ENCODE results near the gene SLC26A1.

The SLC26A1 gene

DNA sequence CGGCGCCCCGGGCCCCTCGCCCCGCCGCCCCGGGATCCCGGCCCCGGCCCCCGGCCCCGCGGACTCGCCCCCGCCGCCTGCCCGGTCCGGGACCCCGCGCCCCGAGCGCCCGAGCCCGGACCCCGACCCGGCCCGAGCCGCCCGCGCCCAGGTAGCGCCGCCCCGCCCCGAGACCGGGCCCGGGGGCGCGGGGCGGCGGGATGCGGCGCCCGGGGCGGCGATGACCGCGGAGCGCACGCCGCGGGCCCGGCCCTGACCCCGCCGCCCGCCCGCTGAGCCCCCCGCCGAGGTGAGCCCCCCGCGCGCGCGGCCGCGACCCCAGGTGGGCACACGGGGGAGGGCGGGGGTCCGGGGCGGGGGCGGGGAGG is 18.4 kb upstream of the SLC26A1 start:
- H3K27ac ChIP-seq (ENCODE audit: low read length, poor library complexity, severe bottlenecking): no peak overlapping the region
- no peak overlapping the region for H3K14ac ChIP-seq (ENCODE audit: low read length in 2 of 2)
- H3K23ac ChIP-seq (ENCODE audit: low read length in 2 of 2): no peak overlapping the region
- no peak overlapping the region for H3K18ac ChIP-seq (ENCODE audit: low read depth in 1 of 2, low read length in 2 of 2)
- no peak overlapping the region for H4K91ac ChIP-seq (ENCODE audit: low read length)
- H2AFZ ChIP-seq (ENCODE audit: low read depth, low read length): no peak overlapping the region
- H3K4me2 ChIP-seq (ENCODE audit: low read length, poor library complexity, severe bottlenecking): no peak overlapping the region
- no peak overlapping the region for H4K8ac ChIP-seq (ENCODE audit: low read length)
- H3K4me3 ChIP-seq (ENCODE audit: insufficient read depth in 1 of 2, low read depth in 1 of 2, low read length in 2 of 2): peak overlapping the region in 1 of 2 experiments; percentile 73
- no peak overlapping the region for H2BK15ac ChIP-seq (ENCODE audit: low read depth, poor library complexity, severe bottlenecking)
- H3K4ac ChIP-seq (ENCODE audit: low read depth in 1 of 2, low read length in 2 of 2): no peak overlapping the region
- peaks cover 22 to 24% of the 10 kb centered on the region in 2 experiments for H3K27me3 ChIP-seq (ENCODE audit: control insufficient read depth in 1 of 2, insufficient read depth in 1 of 2, low read length in 2 of 2)
- no peak overlapping the region for H2BK12ac ChIP-seq (ENCODE audit: low read length in 2 of 2)
- H3K9me3 ChIP-seq (ENCODE audit: control insufficient read depth, low read length): peaks cover 4% of the 10 kb centered on the region
- H3K79me1 ChIP-seq (replicated peaks; ENCODE audit: low read length, poor library complexity, severe bottlenecking): peaks cover 36% of the 10 kb centered on the region
- peaks cover 3 to 43% of the 10 kb centered on the region in 2 experiments for H3K36me3 ChIP-seq (ENCODE audit: control insufficient read depth in 1 of 2, insufficient read depth in 2 of 2, low read depth in 1 of 2, low read length in 2 of 2)
- peak overlapping the region; percentile 92 for H2BK120ac ChIP-seq (ENCODE audit: low read depth, low read length)
- no peak overlapping the region for H2BK5ac ChIP-seq (ENCODE audit: low read depth, low read length, poor library complexity, severe bottlenecking)
- H3K9ac ChIP-seq (ENCODE audit: low read length): no peak overlapping the region
- DNase-seq: no peak
- 0% methylated on average over 19 of the region's 69 CpGs for WGBS
- H2AK5ac ChIP-seq (ENCODE audit: low read length, severe bottlenecking): no peak overlapping the region
- H3K4me1 ChIP-seq (ENCODE audit: control insufficient read depth, insufficient read depth, low read depth, low read length): peaks cover 59% of the 10 kb centered on the region

DNA sequence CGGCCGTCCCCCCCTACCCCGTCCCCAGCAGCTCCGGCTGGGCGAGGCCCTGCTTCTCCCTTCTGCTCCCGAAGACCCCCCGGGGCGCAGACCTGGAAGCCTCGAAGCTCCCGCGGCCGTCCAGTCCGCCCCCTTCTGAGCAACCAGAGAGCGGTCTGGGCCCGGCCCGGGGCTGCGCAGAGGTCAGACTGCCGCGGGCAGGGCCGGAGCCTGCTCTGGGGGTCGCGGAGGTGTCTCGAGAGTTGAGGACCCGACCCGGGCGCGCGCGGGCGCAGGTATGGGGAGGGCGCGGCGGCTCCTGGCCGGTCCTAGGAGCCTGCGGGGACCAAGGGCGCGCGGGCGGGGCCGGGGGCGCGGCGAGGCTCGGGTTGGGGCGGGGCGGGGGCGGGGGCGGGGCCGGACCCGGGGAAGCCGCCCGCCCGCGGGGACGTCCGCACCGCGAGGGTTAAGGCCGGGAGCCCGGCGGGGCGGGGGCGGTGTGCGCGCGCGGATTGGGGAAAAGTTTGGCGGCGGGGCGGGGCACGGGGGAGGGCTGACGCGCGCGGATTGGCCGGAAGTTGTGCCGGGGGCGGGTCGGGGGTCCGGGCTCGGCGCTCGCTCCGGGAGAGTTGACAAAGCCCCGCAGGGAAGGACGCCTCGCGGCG is 17.9 kb upstream of the SLC26A1 start, which contains the start of gene FGFRL1:
TSS of gene FGFRL1 (plus strand) at position 605 of the 644 bp plus-strand sequence. CDS start 860 bp downstream, outside the sequence.
- peak within 1 kb of the TSS; percentile 61 to 68 for H3K18ac ChIP-seq (ENCODE audit: low read depth in 1 of 2, low read length in 2 of 2)
- peak within 1 kb of the TSS; percentile 65 for H3K9ac ChIP-seq (ENCODE audit: low read length)
- peak within 1 kb of the TSS; percentile 92 for H2BK120ac ChIP-seq (ENCODE audit: low read depth, low read length)
- H3K4me1 ChIP-seq (ENCODE audit: control insufficient read depth, insufficient read depth, low read depth, low read length): peaks cover 54% of the 10 kb centered on the region
- peak; percentile 88 for DNase-seq
- peak within 1 kb of the TSS in 1 of 2 experiments; percentile 1 for H3K14ac ChIP-seq (ENCODE audit: low read length in 2 of 2)
- H2BK5ac ChIP-seq (ENCODE audit: low read depth, low read length, poor library complexity, severe bottlenecking): no peak within 1 kb of the TSS
- peak within 1 kb of the TSS in 1 of 2 experiments; percentile 67 for H3K4ac ChIP-seq (ENCODE audit: low read depth in 1 of 2, low read length in 2 of 2)
- peak within 1 kb of the TSS; percentile 46 for H2AFZ ChIP-seq (ENCODE audit: low read depth, low read length)
- no peak within 1 kb of the TSS for H4K91ac ChIP-seq (ENCODE audit: low read length)
- peaks cover 31% of the 10 kb centered on the region for H3K79me1 ChIP-seq (replicated peaks; ENCODE audit: low read length, poor library complexity, severe bottlenecking)
- no peak within 1 kb of the TSS for H4K8ac ChIP-seq (ENCODE audit: low read length)
- peaks cover 22 to 29% of the 10 kb centered on the region in 2 experiments for H3K27me3 ChIP-seq (ENCODE audit: control insufficient read depth in 1 of 2, insufficient read depth in 1 of 2, low read length in 2 of 2)
- 2% methylated on average over 23 of the region's 89 CpGs for WGBS
- H3K4me3 ChIP-seq (ENCODE audit: insufficient read depth in 1 of 2, low read depth in 1 of 2, low read length in 2 of 2): peak within 1 kb of the TSS; percentile 73 to 75
- no peak within 1 kb of the TSS for H2AK5ac ChIP-seq (ENCODE audit: low read length, severe bottlenecking)
- peak within 1 kb of the TSS; percentile 98 for H3K4me2 ChIP-seq (ENCODE audit: low read length, poor library complexity, severe bottlenecking)
- H2BK12ac ChIP-seq (ENCODE audit: low read length in 2 of 2): peak within 1 kb of the TSS in 1 of 2 experiments; percentile 66
- H3K9me3 ChIP-seq (ENCODE audit: control insufficient read depth, low read length): peaks cover 6% of the 10 kb centered on the region
- H3K23ac ChIP-seq (ENCODE audit: low read length in 2 of 2): peak within 1 kb of the TSS in 1 of 2 experiments; percentile 74
- H2BK15ac ChIP-seq (ENCODE audit: low read depth, poor library complexity, severe bottlenecking): peak within 1 kb of the TSS; percentile 95
- no peak within 1 kb of the TSS for H3K27ac ChIP-seq (ENCODE audit: low read length, poor library complexity, severe bottlenecking)
- peaks cover 3 to 38% of the 10 kb centered on the region in 2 experiments for H3K36me3 ChIP-seq (ENCODE audit: control insufficient read depth in 1 of 2, insufficient read depth in 2 of 2, low read depth in 1 of 2, low read length in 2 of 2)

DNA sequence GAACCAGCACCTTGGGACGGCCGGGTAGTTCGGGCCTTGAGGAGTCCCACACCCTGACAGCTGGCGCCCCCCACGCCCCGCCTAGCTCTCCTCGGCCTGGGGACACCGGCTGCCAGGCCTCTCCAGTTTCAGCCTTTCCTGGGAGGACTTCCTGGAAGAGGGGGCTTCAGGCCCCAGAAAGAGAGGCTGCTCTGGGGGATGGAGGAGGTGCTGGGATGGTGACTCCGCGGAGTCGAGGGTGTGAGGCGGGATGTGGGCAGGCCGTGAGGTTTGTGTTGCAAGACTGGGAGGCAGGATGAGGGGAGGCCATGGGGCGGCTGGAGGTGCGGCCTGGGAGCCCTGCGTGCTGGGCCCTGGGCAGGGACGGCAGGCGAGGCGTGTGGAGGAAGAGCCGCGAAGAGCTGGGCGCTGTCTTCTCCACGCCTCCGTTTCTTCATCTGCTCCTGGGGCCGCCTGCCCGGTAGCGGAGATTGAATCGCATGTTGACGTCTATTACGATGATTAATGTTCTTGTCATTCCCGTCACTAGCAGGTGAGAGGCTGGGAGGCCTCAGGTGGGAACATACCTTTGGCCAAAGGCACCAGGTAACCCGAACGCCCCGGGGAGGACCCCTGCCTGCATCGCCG is 17.3 kb upstream of the SLC26A1 start:
- Histone ChIP-seq H3K27ac (ENCODE audit: low read length, poor library complexity, severe bottlenecking) (no peak overlapping the region), H3K79me1 (replicated peaks; ENCODE audit: low read length, poor library complexity, severe bottlenecking) (peaks cover 28% of the 10 kb centered on the region), H3K36me3 (ENCODE audit: control insufficient read depth in 1 of 2, insufficient read depth in 2 of 2, low read depth in 1 of 2, low read length in 2 of 2) (peaks cover 3 to 32% of the 10 kb centered on the region in 2 experiments), H2AFZ (ENCODE audit: low read depth, low read length) (peak overlapping the region; percentile 88), H2BK5ac (ENCODE audit: low read depth, low read length, poor library complexity, severe bottlenecking) (no peak overlapping the region), H3K27me3 (ENCODE audit: control insufficient read depth in 1 of 2, insufficient read depth in 1 of 2, low read length in 2 of 2) (peaks cover 25 to 32% of the 10 kb centered on the region in 2 experiments), H4K91ac (ENCODE audit: low read length) (no peak overlapping the region), H2BK12ac (ENCODE audit: low read length in 2 of 2) (peak overlapping the region in 1 of 2 experiments; percentile 88), H3K4me3 (ENCODE audit: insufficient read depth in 1 of 2, low read depth in 1 of 2, low read length in 2 of 2) (peak overlapping the region in 1 of 2 experiments; percentile 75), H2BK15ac (ENCODE audit: low read depth, poor library complexity, severe bottlenecking) (peak overlapping the region; percentile 95), H4K8ac (ENCODE audit: low read length) (no peak overlapping the region), H3K4ac (ENCODE audit: low read depth in 1 of 2, low read length in 2 of 2) (peak overlapping the region in 1 of 2 experiments; percentile 67), H3K9me3 (ENCODE audit: control insufficient read depth, low read length) (peaks cover 6% of the 10 kb centered on the region), H3K18ac (ENCODE audit: low read depth in 1 of 2, low read length in 2 of 2) (peak overlapping the region in 1 of 2 experiments; percentile 81), H2AK5ac (ENCODE audit: low read length, severe bottlenecking) (no peak overlapping the region), H3K9ac (ENCODE audit: low read length) (peak overlapping the region; percentile 61), H3K14ac (ENCODE audit: low read length in 2 of 2) (peak overlapping the region in 1 of 2 experiments; percentile 64), H3K4me1 (ENCODE audit: control insufficient read depth, insufficient read depth, low read depth, low read length) (peaks cover 51% of the 10 kb centered on the region), H3K23ac (ENCODE audit: low read length in 2 of 2) (peak overlapping the region in 1 of 2 experiments; percentile 74), H3K4me2 (ENCODE audit: low read length, poor library complexity, severe bottlenecking) (peak overlapping the region; percentile 98), H2BK120ac (ENCODE audit: low read depth, low read length) (no peak overlapping the region)
- peak; percentile 93 for DNase-seq
- WGBS: 13% methylated on average over 26 of the region's 36 CpGs

All from mesenchymal stem cell (in vitro differentiated cells and primary cell).